Endothelial cell of umbilical vein (primary cell): ENCODE data around the gene METAP1. TPM values are rescaled to one million over a fixed set of nuclear protein-coding genes. Genes with fewer than 3 reads are reported as not detected.

ENCODE experiments used
- BruUV-seq: library from RNA; stranded (reverse); fragments of 400-500 nt; replicated peaks from 2 replicates; lab custom pipeline; 2021; lab: Mats Ljungman, UMichigan
- CTCF ChIA-PET: fragments of 300-600, 350-600 bp; sonication (Branson Sonifier 250); formaldehyde crosslinking; loops from one replicate; lab custom pipeline; 2021; ENCODE audit warnings: antibody characterized with exemption, inconsistent platforms; lab: Charles Lee
- POLR2A ChIA-PET: fragments of 300-600, 350-600 bp; sonication (Branson Sonifier 250); formaldehyde crosslinking; loops from one replicate; lab custom pipeline; 2021; ENCODE audit warnings: antibody characterized with exemption, inconsistent platforms; lab: Charles Lee
- DNase-seq: peaks from one replicate; pipeline ENCODE4 v3.0.0-alpha.2; 2011; ENCODE audit warnings: low read depth, low spot score
- FAIRE-seq: peaks from 2 replicates; lab custom pipeline; 2011; peaks lifted over from hg19 to GRCh38; lab: Jason Lieb, UNC
- H2AFZ ChIP-seq: 2 replicates; pipeline ENCODE4 v1.6.0; 2012; ENCODE audit warnings: low read depth, low read length, control low read depth, inconsistent platforms
- H3K27ac ChIP-seq: 2 replicates; pipeline ENCODE4 v1.5.1; 2011; ENCODE audit warnings: low read depth, mild to moderate bottlenecking, control low read depth, low read length, moderate library complexity; ENCODE audit not compliant: insufficient read depth
- H3K27me3 ChIP-seq, 2 experiments: 2 replicates each; pipeline versions ENCODE4 v1.6.0 to v1.6.1; 2011; ENCODE audit warnings: low read length in 2 of 2, mixed read lengths in 1 of 2; ENCODE audit not compliant: control insufficient read depth in 2 of 2, insufficient read depth in 2 of 2
- H3K36me3 ChIP-seq, 2 experiments: 2 replicates in 1 of 2; 3 replicates in 1 of 2; pipeline ENCODE4 v1.5.1; 2011; ENCODE audit warnings: low read length in 2 of 2, mild to moderate bottlenecking in 1 of 2, moderate library complexity in 1 of 2; ENCODE audit not compliant: control insufficient read depth in 2 of 2, insufficient read depth in 2 of 2; ENCODE audit errors: extremely low read depth in 1 of 2
- H3K4me1 ChIP-seq: 3 replicates; pipeline ENCODE4 v1.5.1; 2011; ENCODE audit warnings: mild to moderate bottlenecking, low read length; ENCODE audit not compliant: control insufficient read depth, insufficient read depth; ENCODE audit errors: extremely low read depth
- H3K4me2 ChIP-seq: 2 replicates; pipeline ENCODE4 v1.6.1; 2011; ENCODE audit warnings: low read length, control low read depth, mixed read lengths; ENCODE audit not compliant: insufficient read depth
- H3K4me3 ChIP-seq, 3 experiments: fragments of 200-600 bp in 1 of 3; sonication (generic), shearing (Covaris generic) in 1 of 3; replicated peaks in 1 of 3; 2 replicates each; pipeline ENCODE4 v1.5.1; 2011 to 2016; ENCODE audit warnings: control low read depth in 3 of 3, low read length in 3 of 3, mild to moderate bottlenecking in 2 of 3, inconsistent platforms in 1 of 3, low read depth in 1 of 3, moderate library complexity in 1 of 3; ENCODE audit not compliant: insufficient read depth in 1 of 3
- H3K79me2 ChIP-seq: 2 replicates; pipeline ENCODE4 v1.6.0; 2012; ENCODE audit warnings: low read length, inconsistent platforms; ENCODE audit not compliant: control insufficient read depth, insufficient read depth
- H3K9ac ChIP-seq: replicated peaks from 2 replicates; pipeline ENCODE3; 2011; ENCODE audit warnings: low read length, control low read depth; ENCODE audit not compliant: insufficient read depth; ENCODE audit errors: extremely low read depth
- H3K9me1 ChIP-seq: replicated peaks from 3 replicates; pipeline ENCODE4 v1.6.0; 2011; ENCODE audit warnings: mild to moderate bottlenecking, low read length; ENCODE audit not compliant: control insufficient read depth, insufficient read depth; ENCODE audit errors: extremely low read depth
- H3K9me3 ChIP-seq: replicated peaks from 2 replicates; pipeline ENCODE4 v1.5.1; 2012; ENCODE audit warnings: low read length, inconsistent platforms; ENCODE audit not compliant: control insufficient read depth, insufficient read depth
- H4K20me1 ChIP-seq: replicated peaks from 2 replicates; pipeline ENCODE3; 2011; ENCODE audit warnings: mild to moderate bottlenecking, low read length; ENCODE audit not compliant: control insufficient read depth, insufficient read depth; ENCODE audit errors: extremely low read depth
- EZH2 ChIP-seq: IDR thresholded peaks from 2 replicates; pipeline ENCODE4 v1.6.1; 2012; ENCODE audit warnings: borderline replicate concordance, low read depth, mild to moderate bottlenecking, moderate library complexity, low read length, inconsistent platforms; ENCODE audit not compliant: severe bottlenecking
- FOS ChIP-seq: IDR thresholded peaks from 2 replicates; pipeline ENCODE4 v1.6.1; 2011; ENCODE audit warnings: mild to moderate bottlenecking, low read length, moderate library complexity, borderline replicate concordance; ENCODE audit not compliant: insufficient read depth
- MYC ChIP-seq: IDR thresholded peaks from one replicate; pipeline ENCODE4 v1.6.1; 2011; ENCODE audit warnings: mild to moderate bottlenecking, low read depth, low read length
- dilution Hi-C: fragments of 300-500 bp; cut with MboI; formaldehyde crosslinking; loops from one replicate; pipeline ENCODE4 v1.15.0; 2019; ENCODE audit warnings: low sequenced_read_pairs; ENCODE audit not compliant: extremely low pct_ligation_motif_present
- intact Hi-C: fragments of 100-400 bp; cut with micrococcal nuclease; formaldehyde crosslinking; loops from one replicate; pipeline ENCODE4 v1.10.0; 2022
- polyA plus RNA-seq, 4 experiments: library from polyadenylated mRNA; depleted of rRNA in 3 of 4; stranded (reverse) in 3 of 4; unstranded in 1 of 4; fragments of >200 nt; gene quantifications; 2 replicates each; pipeline versions ENCODE4 v1.2.1 to v1.2.3, GENCODE V29; 2011 to 2012; ENCODE audit warnings: missing spikeins in 1 of 4
- total RNA-seq: library from RNA; stranded (reverse); gene quantifications from 2 replicates; pipeline ENCODE4 v1.2.3, GENCODE V29; 2021
- TF ChIP-seq, protein P1 (sequence below): IDR thresholded peaks from 2 replicates; pipeline ENCODE4 v1.6.1; 2011; ENCODE audit not compliant: insufficient read depth, insufficient read length

Gene METAP1
- total and polyA plus RNA-seq, 2 donors (not counting 3 experiments of a cell fraction or from before 2014, with no cell fraction given), result 26.4 to 39.8 TPM

DNA sequence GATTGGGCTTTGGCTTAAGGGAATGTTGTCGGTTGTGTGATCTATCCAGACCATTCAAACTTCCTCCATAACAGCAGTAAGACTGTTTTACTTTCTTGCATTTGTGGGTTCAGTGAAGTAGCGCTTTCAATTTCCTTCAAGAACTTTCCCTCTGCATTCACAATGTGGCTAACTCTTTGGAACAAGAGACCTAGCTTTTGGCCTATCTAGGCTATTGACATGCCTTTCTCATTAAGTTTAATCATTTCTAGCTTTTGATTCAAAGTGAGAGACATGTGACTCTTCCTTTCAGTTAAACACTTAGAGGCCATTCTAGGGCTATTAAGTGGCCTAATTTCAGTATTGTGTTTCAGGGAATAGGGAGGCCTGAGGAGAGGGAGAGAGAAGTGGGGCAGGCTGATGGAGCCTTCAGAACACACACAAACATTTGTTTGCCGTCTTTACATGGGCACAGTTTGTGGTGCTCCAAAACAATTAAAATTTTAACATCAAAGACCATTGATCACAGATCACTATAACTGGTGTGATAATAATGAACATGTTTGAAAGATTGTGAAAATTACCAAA is 59.0 kb downstream of the METAP1 start:
- FAIRE-seq (no peak), DNase-seq (no peak)
- H3K9ac ChIP-seq, result no peak overlapping the region
- no peaks in the 10 kb centered on the region for H3K9me3 ChIP-seq
- H3K27me3 ChIP-seq, result no peaks in the 10 kb centered on the region
- POLR2A ChIA-PET, result no interaction called here
- H3K36me3 ChIP-seq, result peaks cover 5 to 7% of the 10 kb centered on the region in 2 experiments
- CTCF ChIA-PET, result interaction anchor here (1.2 to 2.1 kb wide), 3 partner anchors 59 to 941 kb away, joined by 6 to 12 read pairs (median 6); partner anchors contain the start of gene METAP1
- BruUV-seq, result no TSS peak
- dilution Hi-C loops, result no loop called here
- H3K4me3 ChIP-seq, result no peak overlapping the region
- intact Hi-C loops, result no loop called here
- H3K4me1 ChIP-seq, result peaks cover 8% of the 10 kb centered on the region
- TF ChIP-seq FOS, result no peak
- TF ChIP-seq, protein P1, sequence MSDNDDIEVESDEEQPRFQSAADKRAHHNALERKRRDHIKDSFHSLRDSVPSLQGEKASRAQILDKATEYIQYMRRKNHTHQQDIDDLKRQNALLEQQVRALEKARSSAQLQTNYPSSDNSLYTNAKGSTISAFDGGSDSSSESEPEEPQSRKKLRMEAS, result no peak
- TF ChIP-seq EZH2, result no peak
- no peak for TF ChIP-seq MYC
- no peak overlapping the region for H2AFZ ChIP-seq
- H3K79me2 ChIP-seq, result no peaks in the 10 kb centered on the region
- H3K27ac ChIP-seq, result no peak overlapping the region
- no peak overlapping the region for H3K4me2 ChIP-seq
- H3K9me1 ChIP-seq, result no peaks in the 10 kb centered on the region
- H4K20me1 ChIP-seq, result no peaks in the 10 kb centered on the region

DNA sequence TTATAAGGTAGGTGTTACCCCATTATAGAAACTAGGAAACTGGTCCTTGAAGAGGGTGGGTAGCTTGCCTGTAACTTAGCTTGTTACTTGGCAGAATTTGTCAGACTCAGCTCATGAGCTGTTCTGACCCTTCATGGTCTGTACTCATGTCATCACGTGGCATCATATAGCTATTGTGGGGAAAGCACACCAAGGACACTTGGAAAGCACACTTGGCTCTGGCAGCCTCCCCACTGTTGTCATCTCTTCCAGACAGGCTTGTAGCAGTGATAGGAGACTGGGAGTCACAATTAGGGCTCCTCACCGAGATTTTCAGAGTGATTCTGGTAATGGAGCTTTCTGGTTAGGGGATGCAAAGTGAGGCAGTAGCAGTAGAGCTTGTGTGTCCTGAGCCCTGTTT is 62.7 kb downstream of the METAP1 start:
- intact Hi-C loops (loop anchor here (5.0 kb wide), 1 partner anchor 906 kb away; no protein-coding TSS in a partner anchor), dilution Hi-C loops (no loop called here)
- TF ChIP-seq FOS, result no peak
- TF ChIP-seq, protein P1, result no peak
- peaks cover 3 to 5% of the 10 kb centered on the region in 2 experiments for H3K36me3 ChIP-seq
- no peak for FAIRE-seq
- no peak overlapping the region for H3K4me2 ChIP-seq
- no peak overlapping the region for H3K27ac ChIP-seq
- no peaks in the 10 kb centered on the region for H3K9me3 ChIP-seq
- no peaks in the 10 kb centered on the region for H3K9me1 ChIP-seq
- POLR2A ChIA-PET, result no interaction called here
- DNase-seq, result no peak
- no peak overlapping the region for H3K9ac ChIP-seq
- H3K4me1 ChIP-seq, result peaks cover 23% of the 10 kb centered on the region
- no peak overlapping the region for H3K4me3 ChIP-seq
- H3K27me3 ChIP-seq, result no peaks in the 10 kb centered on the region
- no peaks in the 10 kb centered on the region for H4K20me1 ChIP-seq
- CTCF ChIA-PET, result interaction anchor here (1.0 kb wide), 1 partner anchor 61 kb away, joined by 3 read pairs; no protein-coding TSS in a partner anchor
- no peak overlapping the region for H2AFZ ChIP-seq
- no peaks in the 10 kb centered on the region for H3K79me2 ChIP-seq
- BruUV-seq, result no TSS peak
